ENCODE measurements around the gene ALDH1B1.

Gene ALDH1B1

DNA sequence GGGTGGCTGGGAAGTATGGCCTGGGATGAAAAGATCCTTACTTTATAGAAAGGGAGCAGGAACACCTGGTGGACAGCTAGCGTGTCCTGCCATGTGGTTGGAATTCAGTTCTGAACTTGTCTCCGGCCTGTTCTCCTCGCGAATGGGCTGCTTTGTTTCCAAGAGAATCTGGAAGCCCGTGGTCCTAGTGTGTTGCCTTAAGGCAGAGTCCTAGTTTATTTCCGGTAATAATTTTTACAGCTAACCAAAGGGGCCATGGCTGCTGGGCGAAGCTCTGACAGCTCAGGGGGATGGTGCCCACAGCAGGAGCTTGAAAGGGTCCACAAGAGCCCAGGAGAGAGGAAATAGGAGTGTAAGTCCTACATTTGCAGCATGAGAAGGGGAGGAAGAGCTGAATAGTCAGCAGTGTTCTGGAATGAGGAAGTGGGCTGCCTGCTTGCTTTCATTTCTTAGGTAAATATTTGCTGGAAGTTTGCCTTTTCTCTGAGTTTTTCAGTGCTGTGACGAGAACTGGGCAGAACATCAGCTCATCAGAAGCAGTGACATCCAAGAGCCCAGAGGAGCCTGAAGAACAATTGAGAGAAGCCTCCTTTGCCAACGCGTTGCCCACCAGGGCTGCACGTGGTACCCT, 44.8 kb downstream of the ALDH1B1 start:
- in situ Hi-C loops (cut with HindIII; ENCODE audit: low sequenced_read_pairs), result no loop called here

DNA sequence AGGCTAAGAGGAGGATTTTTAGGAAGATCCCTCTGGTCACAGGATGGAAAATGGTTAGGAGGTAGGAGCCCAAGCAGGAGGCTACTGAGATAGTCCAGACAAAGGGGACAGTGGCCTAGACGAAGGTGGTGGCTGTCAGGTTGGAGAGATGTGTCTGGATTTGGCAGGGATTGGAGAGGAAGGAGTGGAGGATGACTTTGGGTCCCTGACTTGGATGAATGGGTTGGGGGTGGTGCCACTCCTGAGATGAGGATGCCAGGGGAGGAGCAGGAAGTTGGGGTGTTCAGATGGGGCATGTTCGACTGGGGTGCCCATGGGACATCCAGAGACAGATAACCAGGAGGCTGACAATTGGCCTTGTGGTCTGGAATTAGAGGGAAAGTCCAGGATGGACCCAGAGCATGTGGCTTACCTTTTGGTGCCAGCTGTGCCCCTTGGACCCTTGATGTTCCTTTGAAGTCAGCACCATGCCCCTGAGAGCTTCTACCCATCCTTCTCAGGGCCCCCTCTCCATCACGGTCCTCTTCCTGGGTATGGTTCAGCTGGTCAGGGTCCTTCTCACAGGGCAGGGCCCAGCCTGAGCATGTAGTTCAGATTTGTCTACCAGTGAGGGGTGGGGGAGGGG, 46.9 kb downstream of the ALDH1B1 start:
- in situ Hi-C loops (cut with HindIII; ENCODE audit: low sequenced_read_pairs), result no loop called here

DNA sequence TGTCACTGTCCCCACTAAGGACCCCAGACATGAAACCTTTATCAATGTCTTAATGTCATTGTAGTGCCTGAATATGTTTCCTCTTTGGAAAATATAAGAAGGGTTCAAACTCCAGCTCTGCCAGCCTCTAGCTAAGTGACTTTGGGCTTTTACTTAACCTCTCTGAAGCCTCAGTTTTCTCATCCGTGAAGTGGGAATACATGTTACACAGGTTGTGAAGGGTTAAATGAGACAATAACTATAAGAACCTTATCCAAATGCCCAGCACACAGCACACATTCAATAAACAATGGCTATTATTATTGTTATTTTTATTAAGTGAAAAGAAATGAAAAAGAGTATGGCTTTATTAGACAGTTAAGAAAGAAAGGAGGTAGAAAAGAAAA, 47.4 kb downstream of the ALDH1B1 start:
- in situ Hi-C loops (cut with HindIII; ENCODE audit: low sequenced_read_pairs), result no loop called here

DNA sequence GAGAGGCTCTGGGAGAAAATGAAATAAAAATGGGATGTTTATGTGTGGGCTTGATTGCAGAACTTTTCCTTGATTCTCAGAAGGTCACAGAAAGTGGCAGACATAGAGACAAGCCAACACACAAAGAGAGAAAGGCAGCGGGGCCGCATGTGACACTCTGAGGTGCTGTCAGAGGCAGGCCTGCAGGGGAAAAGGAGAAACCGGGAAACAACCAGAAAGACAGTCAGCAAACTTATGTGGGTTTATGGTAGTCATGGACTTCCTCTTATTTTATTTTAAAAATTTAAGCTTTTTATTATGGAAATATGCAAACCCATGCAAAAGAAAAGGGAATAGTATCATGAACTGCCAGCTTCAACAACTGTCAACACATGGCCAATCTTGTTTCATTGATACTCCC, 48.0 kb downstream of the ALDH1B1 start:
- in situ Hi-C loops (cut with HindIII; ENCODE audit: low sequenced_read_pairs), result no loop called here

DNA sequence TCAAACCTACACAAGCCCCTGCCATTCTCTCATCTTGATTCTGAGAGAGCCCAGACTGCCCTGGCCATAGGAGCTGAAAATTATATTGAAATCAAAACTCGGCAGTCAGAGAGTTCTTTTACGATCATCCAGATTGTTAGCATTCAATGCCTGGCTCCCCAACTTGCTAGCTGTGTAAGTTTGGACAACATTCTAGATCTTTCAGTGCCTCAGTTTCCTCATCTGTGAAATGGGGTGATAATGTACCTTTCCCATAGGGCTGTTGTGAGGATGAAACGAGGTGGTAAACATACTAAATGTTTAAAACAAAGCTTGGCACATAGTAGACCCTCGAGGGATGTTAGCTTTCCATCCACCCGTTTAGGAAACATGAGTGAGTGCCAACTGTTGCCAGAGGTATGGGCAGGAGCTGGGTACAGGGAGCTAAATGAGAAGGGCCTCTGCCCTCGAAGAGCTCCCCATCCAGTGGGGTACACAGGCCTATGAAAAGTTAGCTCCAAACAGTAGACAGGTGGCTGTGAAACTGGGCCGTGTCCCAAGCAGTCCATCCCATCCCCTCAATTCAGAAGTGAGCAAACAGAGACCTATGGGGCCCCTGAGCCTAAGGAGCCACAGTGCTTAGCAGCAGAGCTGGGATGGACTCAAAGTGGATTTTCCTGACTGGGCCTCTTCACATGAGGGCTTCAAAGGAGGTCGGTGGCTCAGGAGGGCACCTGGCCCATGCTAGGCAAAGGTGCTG, 49.0 kb downstream of the ALDH1B1 start:
- in situ Hi-C loops (cut with HindIII; ENCODE audit: low sequenced_read_pairs), result no loop called here

DNA sequence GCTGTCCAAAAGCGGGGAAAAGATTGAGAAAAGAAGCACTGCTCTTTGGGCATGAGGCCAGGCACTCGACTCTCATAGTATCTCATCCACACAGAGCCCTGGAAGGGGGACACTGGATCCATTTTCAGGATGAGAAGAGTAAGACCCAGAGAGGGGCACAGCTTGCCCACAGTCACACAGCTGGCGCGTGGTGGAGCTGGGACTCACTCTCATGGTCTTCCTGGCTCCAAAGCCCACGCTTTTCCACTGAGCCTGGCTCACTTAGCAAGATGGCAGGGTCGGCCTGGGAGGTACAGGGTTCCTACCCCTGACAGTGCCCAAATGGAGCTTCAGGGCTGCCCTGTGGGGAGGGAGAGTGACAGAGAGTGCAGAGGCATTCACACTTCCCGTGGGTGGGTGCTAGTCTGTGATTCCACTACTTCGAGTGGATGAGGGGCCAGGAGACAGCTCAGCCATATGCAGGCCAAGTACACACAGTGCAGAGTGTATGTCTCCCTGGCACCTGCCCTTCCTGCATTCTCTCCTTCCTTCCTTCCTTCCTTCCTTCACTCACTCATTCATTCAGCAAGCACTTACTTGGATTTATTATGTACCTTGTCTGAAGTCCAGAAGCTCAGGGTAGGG, 50.1 kb downstream of the ALDH1B1 start:
- in situ Hi-C loops (cut with HindIII; ENCODE audit: low sequenced_read_pairs), result no loop called here

DNA sequence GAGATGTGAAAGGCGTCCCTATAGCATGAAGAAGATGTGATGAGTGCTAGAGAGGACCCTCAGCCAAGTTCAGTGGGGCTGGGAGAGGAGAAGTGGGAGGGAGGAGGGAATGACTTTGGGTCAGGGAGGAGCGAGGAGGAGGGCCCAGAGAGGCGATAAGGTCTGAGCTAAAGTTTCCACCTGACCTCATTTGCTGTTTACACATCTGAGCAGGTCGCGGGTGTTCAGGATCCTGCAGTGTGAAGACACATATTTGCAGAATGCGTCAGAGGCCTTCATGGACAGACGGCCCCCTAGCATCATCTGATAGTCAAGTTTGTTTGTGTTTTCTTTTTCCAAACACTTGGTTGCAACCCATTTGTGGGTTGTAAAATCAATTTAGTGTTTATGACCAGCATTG, 50.7 kb downstream of the ALDH1B1 start:
- in situ Hi-C loops (cut with HindIII; ENCODE audit: low sequenced_read_pairs), result no loop called here

DNA sequence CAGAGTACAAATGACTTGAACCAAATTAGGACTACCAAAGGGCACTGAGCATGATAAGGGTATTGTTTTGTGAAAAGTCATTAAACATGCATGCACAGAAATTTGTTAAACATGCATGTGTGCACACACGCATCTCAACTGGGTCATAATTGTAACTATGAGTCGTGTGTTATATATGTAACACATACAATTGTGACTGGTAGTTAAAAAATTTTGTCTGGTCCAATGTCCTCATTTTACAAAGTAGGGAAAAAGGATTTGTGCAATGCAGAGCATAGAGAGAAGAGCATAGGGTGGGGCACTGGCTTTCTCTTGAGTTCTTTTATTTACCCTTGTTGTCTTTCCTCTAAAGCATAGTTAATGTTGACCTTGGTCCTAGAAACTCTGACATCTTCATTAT, 51.1 kb downstream of the ALDH1B1 start:
- in situ Hi-C loops (cut with HindIII; ENCODE audit: low sequenced_read_pairs), result no loop called here

DNA sequence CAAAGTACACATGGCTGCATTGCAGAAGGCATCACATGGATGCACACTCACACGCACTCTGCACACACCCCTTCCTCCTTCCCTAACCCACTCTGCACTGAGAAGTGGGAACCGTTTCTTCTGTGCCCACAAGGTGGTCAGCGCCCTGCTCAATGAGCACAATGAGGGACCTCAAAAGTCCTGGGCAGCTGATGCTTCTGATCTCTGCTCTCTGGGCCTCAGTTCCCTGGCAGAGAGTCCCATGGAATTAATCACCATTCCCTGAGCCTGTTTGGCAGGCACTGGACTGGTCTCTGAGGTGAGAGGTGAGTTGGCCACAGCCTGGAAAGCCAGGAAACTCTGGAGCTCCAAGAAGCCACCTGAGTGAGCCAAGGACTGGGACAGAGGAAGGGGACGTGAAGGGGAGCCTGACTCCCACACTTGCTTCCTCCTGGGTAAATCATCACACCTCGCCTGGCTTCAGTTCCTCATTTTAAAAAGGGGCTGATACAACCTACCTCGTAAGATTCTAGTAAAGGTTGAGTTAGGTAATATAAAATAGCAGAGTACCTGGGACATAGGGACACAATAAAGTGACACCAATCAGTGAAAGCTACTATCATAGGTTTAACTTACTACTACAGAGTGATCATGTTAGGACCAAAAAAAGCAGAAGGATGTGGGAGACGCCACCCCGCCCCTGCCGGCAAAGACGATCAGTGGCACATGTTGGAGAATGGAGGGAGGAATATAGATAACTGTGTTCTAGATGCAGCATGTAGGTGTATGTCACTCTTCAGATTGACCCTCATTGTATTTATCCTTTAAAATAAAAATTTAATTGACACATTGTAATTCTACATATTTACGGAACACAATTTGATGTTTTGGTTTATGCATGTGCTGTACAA, 52.9 kb downstream of the ALDH1B1 start:
- in situ Hi-C loops (cut with HindIII; ENCODE audit: low sequenced_read_pairs), result no loop called here

DNA sequence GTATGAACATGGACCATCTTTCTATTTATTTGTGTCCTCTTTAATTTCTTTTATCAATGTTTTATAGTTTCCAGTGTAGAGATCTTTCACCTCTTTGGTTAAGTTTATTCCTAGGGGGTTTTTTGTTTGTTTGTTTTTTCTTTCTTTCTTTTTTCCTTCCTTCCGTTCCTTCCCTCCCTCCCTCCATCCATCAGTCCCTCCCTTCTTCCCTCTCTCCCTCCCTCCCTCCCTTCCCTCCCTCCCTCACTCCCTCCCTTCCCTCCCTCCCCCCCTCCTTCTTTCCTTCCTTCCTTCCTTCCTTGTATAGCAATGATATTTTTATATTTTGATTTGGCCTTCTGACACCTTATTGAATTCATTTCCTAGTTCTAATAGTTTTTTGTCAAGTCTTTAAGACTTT, 55.2 kb downstream of the ALDH1B1 start:
- in situ Hi-C loops (cut with HindIII; ENCODE audit: low sequenced_read_pairs), result no loop called here
